Neural progenitor cell (in vitro differentiated cells): ENCODE results near the gene PRRX2. TPM values are rescaled to one million over a fixed set of nuclear protein-coding genes. Genes with fewer than 3 reads are reported as not detected.

Source experiments
- DNase-seq: peaks from one replicate; pipeline ENCODE4 v3.0.0-alpha.2; 2016; ENCODE audit warnings: low spot score
- H2AFZ ChIP-seq: fragments of 200-600 bp; sonication (generic); replicated peaks from 2 replicates; pipeline ENCODE4 v1.6.1; 2016; ENCODE audit warnings: antibody characterized with exemption
- H3F3A ChIP-seq: fragments of 200-600 bp; sonication (generic); 2 replicates; pipeline ENCODE4 v1.6.1; 2016; ENCODE audit warnings: antibody characterized with exemption, low read depth
- H3K27ac ChIP-seq: fragments of 200-600 bp; sonication (generic); 2 replicates; pipeline ENCODE4 v1.5.1; 2016; ENCODE audit warnings: mild to moderate bottlenecking
- H3K27me3 ChIP-seq: fragments of 200-600 bp; sonication (generic); 2 replicates; pipeline ENCODE4 v1.6.1; 2016; ENCODE audit warnings: mild to moderate bottlenecking, moderate library complexity
- H3K36me3 ChIP-seq: fragments of 200-600 bp; sonication (generic); 2 replicates; pipeline ENCODE4 v1.5.1; 2016
- H3K4me1 ChIP-seq: fragments of 200-600 bp; sonication (generic); 2 replicates; pipeline ENCODE4 v1.6.1; 2016; ENCODE audit warnings: mixed run types
- H3K4me2 ChIP-seq: fragments of 200-600 bp; sonication (generic); 2 replicates; pipeline ENCODE4 v1.6.1; 2016
- H3K4me3 ChIP-seq: fragments of 200-600 bp; sonication (generic); 2 replicates; pipeline ENCODE4 v1.5.1; 2016
- H3K79me2 ChIP-seq: fragments of 200-600 bp; sonication (generic); 2 replicates; pipeline ENCODE4 v1.6.1; 2016; ENCODE audit warnings: low read depth
- H3K9ac ChIP-seq: fragments of 200-600 bp; sonication (generic); 2 replicates; pipeline ENCODE4 v1.6.1; 2016
- H3K9me3 ChIP-seq: fragments of 200-600 bp; sonication (generic); 2 replicates; pipeline ENCODE4 v1.5.1; 2016; ENCODE audit warnings: low read depth
- H4K20me1 ChIP-seq: fragments of 200-600 bp; sonication (generic); 2 replicates; pipeline ENCODE4 v1.6.1; 2016; ENCODE audit warnings: low read depth
- H3K27ac Mint-ChIP-seq: 3 replicates; pipeline ENCODE4 v1.8.0; 2021; ENCODE audit warnings: mixed read lengths
- H3K27me3 Mint-ChIP-seq: 2 replicates; pipeline ENCODE4 v1.8.0; 2022; ENCODE audit warnings: low read depth, mild to moderate bottlenecking, inconsistent platforms, moderate library complexity, mixed read lengths; ENCODE audit not compliant: insufficient read depth
- H3K36me3 Mint-ChIP-seq: 3 replicates; pipeline ENCODE4 v1.8.0; 2021; ENCODE audit warnings: mixed read lengths
- H3K4me1 Mint-ChIP-seq: 3 replicates; pipeline ENCODE4 v1.8.0; 2021; ENCODE audit warnings: mixed read lengths
- H3K4me3 Mint-ChIP-seq: 3 replicates; pipeline ENCODE4 v1.8.0; 2021; ENCODE audit warnings: mild to moderate bottlenecking, moderate library complexity, mixed read lengths
- H3K9me3 Mint-ChIP-seq: 3 replicates; pipeline ENCODE4 v1.8.0; 2020; ENCODE audit warnings: mixed read lengths
- EZH2 ChIP-seq: fragments of 200-600 bp; sonication (generic); IDR thresholded peaks from 2 replicates; pipeline ENCODE4 v1.6.1; 2017; ENCODE audit warnings: antibody characterized with exemption, mild to moderate bottlenecking, moderate library complexity
- EZH2phosphoT487 ChIP-seq: fragments of 200-600 bp; sonication (generic); IDR thresholded peaks from 2 replicates; pipeline ENCODE4 v1.6.1; 2017; ENCODE audit warnings: antibody characterized with exemption
- total RNA-seq: library from RNA; depleted of rRNA; stranded (reverse); fragments of >200 nt; gene quantifications from 2 replicates; pipeline ENCODE4 v1.2.3, GENCODE V29; 2015; ENCODE audit warnings: low replicate concordance
- TF ChIP-seq, protein P1 (sequence below): fragments of 200-600 bp; sonication (generic); IDR thresholded peaks from 2 replicates; pipeline ENCODE4 v1.5.1; 2017; ENCODE audit warnings: antibody characterized with exemption, mild to moderate bottlenecking

Gene PRRX2
- total RNA-seq, 1 donor from 2014 or later, result 1.5 TPM

DNA sequence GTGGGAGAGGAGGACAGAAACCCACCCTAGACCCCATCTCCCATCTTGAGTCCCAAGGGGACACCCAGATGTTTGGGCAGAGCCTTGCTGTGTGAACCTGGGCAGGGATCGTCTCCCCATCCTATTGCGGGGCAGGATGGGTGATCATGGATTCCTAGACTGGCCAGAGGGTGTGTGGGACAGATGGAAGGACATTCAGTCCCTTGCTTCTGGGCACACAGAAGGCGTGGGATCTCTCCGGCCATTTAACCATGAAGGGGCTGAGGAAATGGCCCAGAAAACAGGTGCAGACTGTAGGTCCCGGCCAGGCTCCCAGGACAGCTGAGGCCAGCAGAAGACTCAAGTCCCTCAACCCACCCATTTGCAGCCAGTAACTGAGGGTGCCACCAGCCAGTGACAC, 57.5 kb downstream of the PRRX2 start:
- peaks cover 9% of the 10 kb centered on the region for H3F3A ChIP-seq
- no peaks in the 10 kb centered on the region for H3K27me3 ChIP-seq
- no peak overlapping the region for H3K27ac ChIP-seq
- TF ChIP-seq, protein P1, sequence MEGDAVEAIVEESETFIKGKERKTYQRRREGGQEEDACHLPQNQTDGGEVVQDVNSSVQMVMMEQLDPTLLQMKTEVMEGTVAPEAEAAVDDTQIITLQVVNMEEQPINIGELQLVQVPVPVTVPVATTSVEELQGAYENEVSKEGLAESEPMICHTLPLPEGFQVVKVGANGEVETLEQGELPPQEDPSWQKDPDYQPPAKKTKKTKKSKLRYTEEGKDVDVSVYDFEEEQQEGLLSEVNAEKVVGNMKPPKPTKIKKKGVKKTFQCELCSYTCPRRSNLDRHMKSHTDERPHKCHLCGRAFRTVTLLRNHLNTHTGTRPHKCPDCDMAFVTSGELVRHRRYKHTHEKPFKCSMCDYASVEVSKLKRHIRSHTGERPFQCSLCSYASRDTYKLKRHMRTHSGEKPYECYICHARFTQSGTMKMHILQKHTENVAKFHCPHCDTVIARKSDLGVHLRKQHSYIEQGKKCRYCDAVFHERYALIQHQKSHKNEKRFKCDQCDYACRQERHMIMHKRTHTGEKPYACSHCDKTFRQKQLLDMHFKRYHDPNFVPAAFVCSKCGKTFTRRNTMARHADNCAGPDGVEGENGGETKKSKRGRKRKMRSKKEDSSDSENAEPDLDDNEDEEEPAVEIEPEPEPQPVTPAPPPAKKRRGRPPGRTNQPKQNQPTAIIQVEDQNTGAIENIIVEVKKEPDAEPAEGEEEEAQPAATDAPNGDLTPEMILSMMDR, result no peak
- TF ChIP-seq EZH2phosphoT487 (no peak), EZH2 (no peak)
- H2AFZ ChIP-seq, result no peak overlapping the region
- H3K4me2 ChIP-seq, result no peak overlapping the region
- no peaks in the 10 kb centered on the region for H3K9me3 ChIP-seq
- no peaks in the 10 kb centered on the region for H3K36me3 Mint-ChIP-seq
- no peak overlapping the region for H3K4me3 ChIP-seq
- no peak overlapping the region for H3K27ac Mint-ChIP-seq
- no peaks in the 10 kb centered on the region for H3K27me3 Mint-ChIP-seq
- no peak for DNase-seq
- H3K79me2 ChIP-seq, result no peaks in the 10 kb centered on the region
- no peaks in the 10 kb centered on the region for H3K36me3 ChIP-seq
- H3K4me3 Mint-ChIP-seq, result no peak overlapping the region
- H3K4me1 ChIP-seq, result peaks cover 6% of the 10 kb centered on the region
- peaks cover 14% of the 10 kb centered on the region for H3K4me1 Mint-ChIP-seq
- no peaks in the 10 kb centered on the region for H4K20me1 ChIP-seq
- H3K9me3 Mint-ChIP-seq, result no peaks in the 10 kb centered on the region
- no peak overlapping the region for H3K9ac ChIP-seq

DNA sequence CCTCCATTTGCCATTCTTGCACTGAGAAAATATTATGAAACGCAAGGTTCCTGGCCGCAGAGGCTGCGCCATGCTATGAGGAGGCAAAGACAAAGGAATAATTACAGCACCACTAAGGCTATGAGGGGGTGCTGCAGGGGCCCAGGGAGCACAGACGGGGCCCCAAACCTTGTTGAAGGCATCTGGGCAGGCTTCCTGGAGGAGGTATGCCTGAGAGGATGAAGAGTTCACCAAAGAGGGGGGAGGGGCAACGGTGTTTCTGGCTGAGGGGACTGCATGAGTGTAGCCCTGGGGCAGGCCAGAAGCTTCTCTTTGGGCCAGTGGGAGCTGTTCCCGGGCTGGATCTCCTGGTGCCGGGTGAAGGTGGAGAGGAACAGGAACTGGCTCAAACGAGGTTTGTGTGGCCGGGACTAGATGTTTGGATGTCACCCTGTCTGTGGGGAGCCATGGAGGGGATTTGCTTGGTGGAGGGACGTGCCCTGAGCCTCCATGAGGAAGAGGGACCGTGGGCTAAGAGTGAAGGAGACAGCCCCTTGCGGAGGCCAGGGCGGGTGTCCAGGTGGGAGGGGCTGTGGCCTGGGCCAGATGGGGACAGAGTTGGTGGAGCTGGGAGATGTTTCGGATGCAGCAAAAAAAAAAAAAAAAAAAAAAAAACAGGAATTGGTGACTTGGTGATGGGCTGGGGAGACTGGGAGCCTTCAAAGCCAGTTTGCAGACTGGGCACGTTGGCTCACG, 59.2 kb downstream of the PRRX2 start:
- H3K9ac ChIP-seq, result no peak overlapping the region
- H3F3A ChIP-seq, result peaks cover 9% of the 10 kb centered on the region
- H3K79me2 ChIP-seq, result no peaks in the 10 kb centered on the region
- DNase-seq, result no peak
- no peak overlapping the region for H3K4me2 ChIP-seq
- Mint-ChIP-seq H3K4me3 (peak overlapping the region; percentile 41), H3K9me3 (no peaks in the 10 kb centered on the region), H3K4me1 (peaks cover 14% of the 10 kb centered on the region), H3K27me3 (peaks cover 5% of the 10 kb centered on the region), H3K27ac (no peak overlapping the region), H3K36me3 (no peaks in the 10 kb centered on the region)
- H3K4me1 ChIP-seq, result peaks cover 6% of the 10 kb centered on the region
- H3K36me3 ChIP-seq, result no peaks in the 10 kb centered on the region
- TF ChIP-seq EZH2 (no peak), EZH2phosphoT487 (no peak)
- TF ChIP-seq, protein P1, result no peak
- H3K27ac ChIP-seq, result no peak overlapping the region
- no peaks in the 10 kb centered on the region for H3K27me3 ChIP-seq
- H3K9me3 ChIP-seq, result no peaks in the 10 kb centered on the region
- no peak overlapping the region for H2AFZ ChIP-seq
- H3K4me3 ChIP-seq, result no peak overlapping the region
- H4K20me1 ChIP-seq, result no peaks in the 10 kb centered on the region

DNA sequence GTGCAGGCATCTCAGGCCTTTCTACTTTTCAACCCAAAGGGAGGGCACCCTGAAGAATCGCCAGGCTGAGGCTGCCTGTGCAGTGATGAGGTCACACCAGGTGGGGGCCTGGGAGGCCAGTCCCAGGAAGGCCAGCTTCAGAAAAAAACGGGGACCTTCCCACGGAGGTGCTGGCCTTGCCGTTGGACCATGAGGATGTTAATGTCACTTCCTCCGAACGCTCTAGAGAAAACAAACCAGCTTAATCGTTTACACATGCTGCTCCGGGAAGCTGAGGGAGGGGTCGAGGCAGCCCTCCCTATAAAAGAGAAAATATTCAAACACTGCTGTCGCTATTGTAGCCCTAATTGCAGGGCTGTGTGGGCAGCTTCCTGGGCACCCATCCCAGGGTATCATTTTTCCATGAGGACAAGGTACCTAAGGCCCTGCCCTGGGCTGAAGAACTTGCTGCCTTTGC, 60.4 kb downstream of the PRRX2 start:
- H3K36me3 Mint-ChIP-seq, result no peaks in the 10 kb centered on the region
- peaks cover 6% of the 10 kb centered on the region for H3K4me1 ChIP-seq
- H3K4me2 ChIP-seq, result no peak overlapping the region
- H3K79me2 ChIP-seq, result no peaks in the 10 kb centered on the region
- peaks cover 10% of the 10 kb centered on the region for H3K27me3 Mint-ChIP-seq
- no peaks in the 10 kb centered on the region for H3K27me3 ChIP-seq
- H3K9me3 ChIP-seq, result no peaks in the 10 kb centered on the region
- TF ChIP-seq EZH2phosphoT487 (no peak), EZH2 (no peak)
- TF ChIP-seq, protein P1, result no peak
- H4K20me1 ChIP-seq, result no peaks in the 10 kb centered on the region
- no peak overlapping the region for H3K27ac ChIP-seq
- no peak overlapping the region for H2AFZ ChIP-seq
- H3K4me3 ChIP-seq, result no peak overlapping the region
- no peaks in the 10 kb centered on the region for H3K9me3 Mint-ChIP-seq
- H3K27ac Mint-ChIP-seq, result no peak overlapping the region
- peaks cover 9% of the 10 kb centered on the region for H3F3A ChIP-seq
- DNase-seq, result no peak
- no peak overlapping the region for H3K4me3 Mint-ChIP-seq
- H3K36me3 ChIP-seq, result no peaks in the 10 kb centered on the region
- no peak overlapping the region for H3K9ac ChIP-seq
- peaks cover 14% of the 10 kb centered on the region for H3K4me1 Mint-ChIP-seq
